H1 (cell line): ENCODE measurements around the gene SLC6A3. TPM values are rescaled to one million over a fixed set of nuclear protein-coding genes. Genes with fewer than 3 reads are reported as not detected.

ENCODE experiments used
- CTCF ChIA-PET: fragments of 300-600 bp; sonication (Branson Sonifier 250); formaldehyde crosslinking; loops from one replicate; lab custom pipeline; 2021; ENCODE audit not compliant: partially characterized antibody; lab: Charles Lee
- POLR2A ChIA-PET: fragments of 300-600 bp; sonication (Branson Sonifier 250); formaldehyde crosslinking; loops from one replicate; lab custom pipeline; 2021; ENCODE audit warnings: inconsistent platforms; ENCODE audit not compliant: partially characterized antibody; lab: Charles Lee
- DNase-seq, 2 experiments: peaks; one replicate each; pipeline versions ENCODE4 v3.0.0 to v3.0.0-alpha.2; 2010 to 2022; ENCODE audit warnings: low spot score in 2 of 2, low read depth in 1 of 2, mixed read lengths in 1 of 2
- FAIRE-seq: peaks from 2 replicates; lab custom pipeline; 2011; peaks lifted over from hg19 to GRCh38; lab: Jason Lieb, UNC
- H2AFZ ChIP-seq: 2 replicates; pipeline ENCODE4 v1.8.1; 2012; ENCODE audit warnings: low read length, inconsistent platforms
- H2AK5ac ChIP-seq: 2 replicates; pipeline ENCODE4 v1.6.1; 2013; ENCODE audit warnings: low read depth, low read length
- H2BK120ac ChIP-seq: replicated peaks from 2 replicates; pipeline ENCODE3; 2013; ENCODE audit warnings: low read depth, low read length, inconsistent platforms
- H2BK12ac ChIP-seq: 2 replicates; pipeline ENCODE4 v1.6.1; 2013; ENCODE audit warnings: low read depth, low read length
- H2BK15ac ChIP-seq: 2 replicates; pipeline ENCODE4 v1.6.1; 2013; ENCODE audit warnings: low read length
- H2BK20ac ChIP-seq: 2 replicates; pipeline ENCODE4 v1.6.1; 2013; ENCODE audit warnings: low read length
- H2BK5ac ChIP-seq: 2 replicates; pipeline ENCODE4 v1.6.1; 2013; ENCODE audit warnings: low read depth, low read length
- H3K14ac ChIP-seq: 2 replicates; pipeline ENCODE4 v1.6.1; 2013; ENCODE audit warnings: inconsistent platforms; ENCODE audit not compliant: insufficient read length
- H3K18ac ChIP-seq: 2 replicates; pipeline ENCODE4 v1.6.1; 2013; ENCODE audit warnings: low read length; ENCODE audit errors: extremely low read depth
- H3K23ac ChIP-seq: 2 replicates; pipeline ENCODE4 v1.6.1; 2013; ENCODE audit warnings: inconsistent platforms; ENCODE audit not compliant: insufficient read length
- H3K23me2 ChIP-seq: 2 replicates; pipeline ENCODE4 v1.6.1; 2013; ENCODE audit warnings: low read depth, low read length
- H3K27ac ChIP-seq: 2 replicates; pipeline ENCODE4 v1.6.1; 2011; ENCODE audit warnings: low read depth, low read length, inconsistent platforms
- H3K27me3 ChIP-seq, 4 experiments: replicated peaks in 1 of 4; 1 replicate in 1 of 4; 2 replicates in 3 of 4; pipeline versions ENCODE4 v1.6.1 to v1.8.1; 2011 to 2013; ENCODE audit warnings: low read length in 3 of 4, mild to moderate bottlenecking in 3 of 4, inconsistent platforms in 2 of 4, mixed read lengths in 2 of 4, moderate library complexity in 1 of 4; ENCODE audit not compliant: control insufficient read depth in 3 of 4, insufficient read depth in 3 of 4; ENCODE audit errors: extremely low read depth in 1 of 4
- H3K36me3 ChIP-seq, 4 experiments: 2 replicates each; pipeline versions ENCODE4 v1.6.1 to v1.8.1; 2011 to 2013; ENCODE audit warnings: mild to moderate bottlenecking in 4 of 4, low read length in 3 of 4, moderate library complexity in 2 of 4, control low read depth in 1 of 4, inconsistent platforms in 1 of 4; ENCODE audit not compliant: insufficient read depth in 4 of 4, control insufficient read depth in 2 of 4
- H3K4ac ChIP-seq: replicated peaks from 2 replicates; pipeline ENCODE3; 2013; ENCODE audit warnings: low read length, low read depth, mixed read lengths, inconsistent platforms; ENCODE audit not compliant: insufficient read length
- H3K4me1 ChIP-seq, 4 experiments: replicated peaks in 1 of 4; 1 replicate in 1 of 4; 2 replicates in 3 of 4; pipeline versions ENCODE4 v1.6.1 to v1.8.1; 2011 to 2013; ENCODE audit warnings: low read length in 3 of 4, inconsistent platforms in 2 of 4, mixed read lengths in 1 of 4; ENCODE audit not compliant: insufficient read depth in 4 of 4, control insufficient read depth in 3 of 4
- H3K4me2 ChIP-seq, 2 experiments: 2 replicates each; pipeline versions ENCODE4 v1.6.1 to v1.8.1; 2011 to 2013; ENCODE audit warnings: low read depth in 2 of 2, low read length in 2 of 2, control low read depth in 1 of 2, inconsistent platforms in 1 of 2, mild to moderate bottlenecking in 1 of 2; ENCODE audit not compliant: insufficient read depth in 1 of 2
- H3K4me3 ChIP-seq, 4 experiments: fragments of 200-600, 300-600 bp in 1 of 4; sonication (generic), shearing (Covaris generic), sonication (Bioruptor Twin) in 1 of 4; 2 replicates each; pipeline versions ENCODE4 v1.5.1 to v1.8.1; 2011 to 2016; ENCODE audit warnings: low read length in 4 of 4, low read depth in 3 of 4, control low read depth in 2 of 4, inconsistent platforms in 2 of 4, mild to moderate bottlenecking in 2 of 4, mixed read lengths in 1 of 4, moderate library complexity in 1 of 4; ENCODE audit not compliant: insufficient read depth in 2 of 4; ENCODE audit errors: extremely low read depth in 1 of 4
- H3K56ac ChIP-seq: replicated peaks from 2 replicates; pipeline ENCODE3; 2013; ENCODE audit warnings: low read depth, mild to moderate bottlenecking, mixed read lengths, low read length, inconsistent platforms; ENCODE audit not compliant: insufficient read length
- H3K79me1 ChIP-seq: 2 replicates; pipeline ENCODE4 v1.6.1; 2013; ENCODE audit warnings: low read depth, low read length, control low read depth
- H3K79me2 ChIP-seq, 2 experiments: 2 replicates each; pipeline versions ENCODE4 v1.6.1 to v1.8.1; 2012 to 2013; ENCODE audit warnings: low read length in 2 of 2, mild to moderate bottlenecking in 2 of 2, inconsistent platforms in 1 of 2; ENCODE audit not compliant: insufficient read depth in 2 of 2, control insufficient read depth in 1 of 2
- H3K9ac ChIP-seq, 4 experiments: replicated peaks in 1 of 4; 1 replicate in 1 of 4; 2 replicates in 3 of 4; pipeline versions ENCODE4 v1.6.1 to v1.8.1; 2011 to 2013; ENCODE audit warnings: low read depth in 3 of 4, low read length in 3 of 4, control low read depth in 2 of 4, mild to moderate bottlenecking in 2 of 4, moderate library complexity in 2 of 4, inconsistent platforms in 1 of 4; ENCODE audit errors: extremely low read depth in 1 of 4
- H3K9me3 ChIP-seq, 2 experiments: 2 replicates each; pipeline versions ENCODE4 v1.6.1 to v1.8.1; 2012 to 2013; ENCODE audit warnings: mild to moderate bottlenecking in 2 of 2, moderate library complexity in 2 of 2, control low read depth in 1 of 2, inconsistent platforms in 1 of 2, low read depth in 1 of 2, low read length in 1 of 2, mixed read lengths in 1 of 2; ENCODE audit not compliant: insufficient read depth in 2 of 2
- H4K20me1 ChIP-seq, 2 experiments: replicated peaks in 1 of 2; 2 replicates each; pipeline versions ENCODE3 to v1.8.1; 2011 to 2013; ENCODE audit warnings: inconsistent platforms in 2 of 2, low read length in 2 of 2, mild to moderate bottlenecking in 1 of 2; ENCODE audit not compliant: insufficient read depth in 2 of 2, control insufficient read depth in 1 of 2
- H4K5ac ChIP-seq: 2 replicates; pipeline ENCODE4 v1.6.1; 2013; ENCODE audit warnings: low read length, low read depth, mixed read lengths, inconsistent platforms; ENCODE audit not compliant: insufficient read length
- H4K8ac ChIP-seq: 2 replicates; pipeline ENCODE4 v1.8.0; 2013; ENCODE audit warnings: mild to moderate bottlenecking, moderate library complexity, low read length, inconsistent platforms; ENCODE audit not compliant: insufficient read depth; ENCODE audit errors: extremely low read depth
- H4K91ac ChIP-seq: replicated peaks from 2 replicates; pipeline ENCODE3; 2013; ENCODE audit warnings: low read length, mixed read lengths, inconsistent platforms; ENCODE audit not compliant: insufficient read length
- KDM4A ChIP-seq: IDR thresholded peaks from one replicate; pipeline ENCODE4 v1.7.1; 2012; ENCODE audit warnings: low read depth, mild to moderate bottlenecking, moderate library complexity, low read length, inconsistent platforms; ENCODE audit not compliant: severe bottlenecking
- RFX5 ChIP-seq: IDR thresholded peaks from 2 replicates; pipeline ENCODE4 v1.6.1; 2011; ENCODE audit warnings: low read depth, low read length, improper control_type of control experiment, borderline replicate concordance
- SRF ChIP-seq: IDR thresholded peaks from 2 replicates; pipeline ENCODE4 v1.6.1; 2011; ENCODE audit warnings: mild to moderate bottlenecking, low read depth, low read length, moderate library complexity
- TBP ChIP-seq: IDR thresholded peaks from 2 replicates; pipeline ENCODE4 v1.6.1; 2011; ENCODE audit warnings: low read depth, low read length, improper control_type of control experiment
- WGBS, 2 experiments: shearing (Covaris generic) in 1 of 2; methylation state at CpG; one replicate each; pipeline versions ENCODE4 v1.1.6 to v1.1.7; 2013 to 2015; ENCODE audit warnings: low lambda C conversion rate in 2 of 2, mixed read lengths in 2 of 2, inconsistent platforms in 1 of 2, low coverage in 1 of 2, missing lambda C conversion rate in 1 of 2; ENCODE audit not compliant: insufficient replicate concordance in 2 of 2, insufficient coverage in 1 of 2, insufficient read length in 1 of 2; ENCODE audit errors: extremely low coverage in 1 of 2, missing lambda C conversion rate in 1 of 2; 5-methylcytosine and 5-hydroxymethylcytosine counted together
- polyA plus RNA-seq, 7 experiments: library from polyadenylated mRNA; depleted of rRNA in 3 of 7; stranded (reverse) in 5 of 7; unstranded in 2 of 7; fragments of >200 nt in 5 of 7; fragments of 200-250 nt in 2 of 7; gene quantifications; 1 replicate in 5 of 7; 2 replicates in 1 of 7; 4 replicates in 1 of 7; pipeline versions ENCODE4 v1.2.1 to v1.2.3, GENCODE V29; 2011 to 2013; ENCODE audit warnings: missing spikeins in 2 of 7, mixed read lengths in 2 of 7
- total RNA-seq: library from RNA; stranded (reverse); fragmentation: NEBNext Ultra II Directional; extraction: Animal tissue kit (Norgen Biotek cat#: 25700); gene quantifications from 2 replicates; pipeline ENCODE4 v1.2.1, GENCODE V29; 2021
- TF ChIP-seq, protein P1 (sequence below): IDR thresholded peaks from 2 replicates; pipeline ENCODE4 v1.6.1; 2012; ENCODE audit warnings: low read length, inconsistent platforms

The SLC6A3 gene
- total and polyA plus RNA-seq, 2 of the 8 experiments (the other 6 are each of a cell fraction or from before 2014, with no cell fraction given), result 0.48 to 0.91 TPM

DNA sequence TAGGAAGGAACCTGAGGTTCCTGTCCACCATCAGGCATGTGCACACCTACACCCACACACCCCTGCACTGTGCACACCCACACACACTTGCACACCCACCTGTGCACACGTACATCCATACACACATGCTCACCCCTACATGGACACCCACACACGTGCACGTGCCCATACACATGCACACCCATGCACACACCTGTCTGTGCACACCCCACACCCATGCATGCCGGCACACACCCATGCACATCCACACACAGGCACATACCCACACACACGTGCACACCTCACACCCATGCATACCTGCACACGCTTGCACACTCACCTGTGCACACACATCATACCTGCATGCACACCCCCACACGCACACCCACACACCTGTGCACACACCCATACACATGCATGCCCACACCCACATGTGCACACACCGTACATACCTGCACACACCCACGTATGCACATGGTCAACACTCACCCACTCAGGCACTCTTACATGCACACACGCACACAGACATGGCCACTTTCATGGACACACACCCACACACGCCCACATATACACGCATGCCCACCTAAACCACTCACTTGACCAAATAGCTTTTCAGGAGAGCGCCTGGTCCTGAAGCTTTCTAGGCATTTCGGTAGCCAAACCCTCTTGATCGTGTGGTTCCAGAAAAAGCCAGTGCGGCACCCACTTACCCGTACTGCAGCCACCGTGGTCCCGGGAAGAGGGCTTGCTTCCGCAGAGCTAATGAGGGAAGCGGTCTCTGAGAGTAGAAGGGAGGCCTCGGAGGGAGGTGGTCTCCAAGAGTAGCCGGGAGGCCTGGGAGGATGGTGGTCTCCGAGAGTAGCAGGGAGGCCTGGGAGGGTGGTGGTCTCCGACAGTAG, 63.6 kb downstream of the SLC6A3 start:
- Histone ChIP-seq H3K79me2 (no peaks in the 10 kb centered on the region), H3K9ac (no peak overlapping the region), H3K27me3 (peaks cover 4 to 40% (median 34%) of the 10 kb centered on the region in 4 experiments), H2BK12ac (no peak overlapping the region; the same call in 1 of the 2 replicates), H3K9me3 (peaks cover 5 to 10% of the 10 kb centered on the region in 2 experiments; a peak in 3 of 4 replicates), H3K4me2 (no peak overlapping the region), H3K4me1 (peaks cover 0 to 15% (median 9%) of the 10 kb centered on the region in 4 experiments; a peak in 6 of 7 replicates), H2AFZ (no peak overlapping the region), H2BK15ac (peak overlapping the region; percentile 75; the same call in 1 of the 2 replicates), H4K8ac (no peak overlapping the region; the same call in 1 of the 2 replicates), H2AK5ac (no peak overlapping the region; the same call in 1 of the 2 replicates), H2BK5ac (no peak overlapping the region), H4K91ac (peak overlapping the region; percentile 60), H4K5ac (no peak overlapping the region), H3K56ac (no peak overlapping the region), H2BK20ac (peak overlapping the region; percentile 66), H3K27ac (no peak overlapping the region), H3K4me3 (no peak overlapping the region), H3K4ac (no peak overlapping the region), H3K79me1 (no peaks in the 10 kb centered on the region), H4K20me1 (peaks cover 0 to 5% of the 10 kb centered on the region in 2 experiments), H3K23me2 (peaks cover 10% of the 10 kb centered on the region; the same call in 1 of the 2 replicates), H3K23ac (no peak overlapping the region), H3K18ac (no peak overlapping the region), H2BK120ac (peak overlapping the region; percentile 26), H3K14ac (no peak overlapping the region), H3K36me3 (no peaks in the 10 kb centered on the region)
- DNase-seq, result no peak
- no peak for FAIRE-seq
- TF ChIP-seq KDM4A (no peak), RFX5 (no peak), TBP (no peak), SRF (no peak)
- TF ChIP-seq, protein P1, sequence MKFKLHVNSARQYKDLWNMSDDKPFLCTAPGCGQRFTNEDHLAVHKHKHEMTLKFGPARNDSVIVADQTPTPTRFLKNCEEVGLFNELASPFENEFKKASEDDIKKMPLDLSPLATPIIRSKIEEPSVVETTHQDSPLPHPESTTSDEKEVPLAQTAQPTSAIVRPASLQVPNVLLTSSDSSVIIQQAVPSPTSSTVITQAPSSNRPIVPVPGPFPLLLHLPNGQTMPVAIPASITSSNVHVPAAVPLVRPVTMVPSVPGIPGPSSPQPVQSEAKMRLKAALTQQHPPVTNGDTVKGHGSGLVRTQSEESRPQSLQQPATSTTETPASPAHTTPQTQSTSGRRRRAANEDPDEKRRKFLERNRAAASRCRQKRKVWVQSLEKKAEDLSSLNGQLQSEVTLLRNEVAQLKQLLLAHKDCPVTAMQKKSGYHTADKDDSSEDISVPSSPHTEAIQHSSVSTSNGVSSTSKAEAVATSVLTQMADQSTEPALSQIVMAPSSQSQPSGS, result no peak
- 87% methylated on average over 25 of the region's 25 CpGs; no CpG with 5 or more reads in 1 of the 2 experiments for WGBS, 2 experiments
- CTCF ChIA-PET, result interaction anchor here (0.6 to 4.0 kb wide), 13 partner anchors 17 to 264 kb away, joined by 3 to 31 read pairs (median 7); no protein-coding TSS in a partner anchor
- POLR2A ChIA-PET, result interaction anchor here (0.5 to 1.3 kb wide), 4 partner anchors 36 to 194 kb away, joined by 3 to 4 read pairs (median 3); partner anchors contain the start of gene CLPTM1L
